Measurements from ENCODE around the gene VAMP3. TPM values are rescaled to one million over a fixed set of nuclear protein-coding genes. Genes with fewer than 3 reads are reported as not detected.

VAMP3 gene
- total and polyA plus RNA-seq, 9 of the 15 experiments (the other 6 are each of a cell fraction or from before 2014, with no cell fraction given) = 27.1 to 71.3 (median 47.5) TPM

- Histone ChIP-seq H3K4me1 (replicated peaks in 1 of 2; ENCODE audit: control insufficient read depth in 2 of 2, insufficient read depth in 2 of 2, low read length in 2 of 2) (peaks cover 7 to 17% of the 10 kb centered on the region in 2 experiments; a peak in 4 of 5 replicates), H3K9me3 (replicated peaks; ENCODE audit: control insufficient read depth, insufficient read depth, low read depth, low read length) (peaks cover 12% of the 10 kb centered on the region), H3K9ac (ENCODE audit: insufficient read depth in 1 of 2, low read depth in 2 of 2, low read length in 2 of 2) (no peak overlapping the region), H3K27me3 (ENCODE audit: control insufficient read depth in 2 of 2, insufficient read depth in 2 of 2, low read length in 2 of 2) (no peaks in the 10 kb centered on the region), H3K9me1 (ENCODE audit: control insufficient read depth, insufficient read depth, low read length) (no peaks in the 10 kb centered on the region), H3K4me3 (no peak overlapping the region), H4K20me1 (replicated peaks; ENCODE audit: control insufficient read depth, insufficient read depth, low read length) (no peaks in the 10 kb centered on the region), H3K79me2 (ENCODE audit: control insufficient read depth, insufficient read depth, low read length) (no peaks in the 10 kb centered on the region), H3K27ac (ENCODE audit: extremely low read depth, low read depth, low read length) (no peak overlapping the region), H3K4me2 (ENCODE audit: insufficient read depth, low read length) (no peak overlapping the region), H2AFZ (ENCODE audit: low read depth, low read length) (no peak overlapping the region), H3K36me3 (ENCODE audit: control insufficient read depth, insufficient read depth, low read length) (peaks cover 43% of the 10 kb centered on the region; the same call in 2 of the 3 replicates)
- no peak for TF ChIP-seq MED1 (CRISPR knock-in tag; IDR thresholded peaks at IDR 0.05; ENCODE audit: borderline replicate concordance)
- TF ChIP-seq RBBP5 (IDR thresholded peaks at IDR 0.05; ENCODE audit: borderline replicate concordance, insufficient read depth, low read length, poor library complexity, severe bottlenecking) = no peak
- no peak for TF ChIP-seq ZNF707 (CRISPR knock-in tag; conservative IDR thresholded peaks at IDR 0.05)
- no peak for TF ChIP-seq TBL1XR1 (IDR thresholded peaks at IDR 0.05; ENCODE audit: low read length in 2 of 2)
- no peak for TF ChIP-seq CCNT2 (IDR thresholded peaks at IDR 0.05; ENCODE audit: borderline replicate concordance, extremely low read depth, insufficient read length, low read depth, low read length)
- no peak for TF ChIP-seq ZFP36 (IDR thresholded peaks at IDR 0.05; ENCODE audit: low read depth, low read length, partially characterized antibody)
- no peak for TF ChIP-seq DIDO1 (tag; IDR thresholded peaks at IDR 0.05; ENCODE audit: low read depth)
- no peak for TF ChIP-seq IRF2 (CRISPR knock-in tag; IDR thresholded peaks at IDR 0.05)
- TF ChIP-seq SMAD1 (IDR thresholded peaks at IDR 0.05; ENCODE audit: low read depth, low read length, partially characterized antibody) = no peak
- no peak for TF ChIP-seq ZC3H8 (IDR thresholded peaks at IDR 0.05)
- TF ChIP-seq MAFF (IDR thresholded peaks at IDR 0.05; ENCODE audit: low read length) = no peak
- no peak for TF ChIP-seq MBD2 (IDR thresholded peaks at IDR 0.05; ENCODE audit: borderline replicate concordance, low read depth)
- WGBS (ENCODE audit: insufficient coverage, low coverage, missing lambda C conversion rate) = 97% methylated on average over 7 of the region's 7 CpGs
- ChIA-PET CTCF (ENCODE audit: low intra/inter-chr PET ratio) (no interaction called here), POLR2A (no interaction called here)
- no peak for FAIRE-seq
- no TSS peak for BruUV-seq (replicated peaks)
- intact Hi-C loops (cut with micrococcal nuclease) = no loop called here
- no peak for ATAC-seq
- in situ Hi-C loops (cut with MboI) = no loop called here
- no peak for DNase-seq (ENCODE audit: extremely low read depth in 1 of 4, low spot score in 3 of 4)
These were observed 14.0 kb downstream of the VAMP3 start for GRCh38 chr1:7785108-7785507.
